ENCODE measurements around the gene DLGAP1.

The DLGAP1 gene

GRCh38 chr18:3901811-3902210, 553.3 kb downstream of the DLGAP1 start:
- TF ChIP-seq TCF4 (CRISPR knock-in tag; IDR thresholded peaks at IDR 0.05; ENCODE audit: borderline replicate concordance) (no peak), ZC3H10 (CRISPR knock-in tag; IDR thresholded peaks at IDR 0.05) (no peak), CSRNP3 (CRISPR knock-in tag; IDR thresholded peaks at IDR 0.05) (no peak), PATZ1 (CRISPR knock-in tag; IDR thresholded peaks at IDR 0.05; ENCODE audit: borderline replicate concordance) (no peak), ESRRG (CRISPR knock-in tag; IDR thresholded peaks at IDR 0.05) (no peak), ZNF8 (CRISPR knock-in tag; IDR thresholded peaks at IDR 0.05) (no peak), ZNF70 (CRISPR knock-in tag; IDR thresholded peaks at IDR 0.05) (no peak), ISL1 (CRISPR knock-in tag; IDR thresholded peaks at IDR 0.05) (no peak), TOX (CRISPR knock-in tag; IDR thresholded peaks at IDR 0.05; ENCODE audit: borderline replicate concordance) (no peak), CREB5 (CRISPR knock-in tag; IDR thresholded peaks at IDR 0.05; ENCODE audit: low read depth) (no peak), TSHZ2 (CRISPR knock-in tag; IDR thresholded peaks at IDR 0.05) (no peak), ZFP30 (CRISPR knock-in tag; IDR thresholded peaks at IDR 0.05) (no peak), GLIS3 (CRISPR knock-in tag; IDR thresholded peaks at IDR 0.05) (no peak), PPARA (CRISPR knock-in tag; IDR thresholded peaks at IDR 0.05; ENCODE audit: borderline replicate concordance) (no peak)
- ATAC-seq: no peak

GRCh38 chr18:3901042-3901441, 554.1 kb downstream of the DLGAP1 start:
- ATAC-seq: no peak
- TF ChIP-seq ZNF565 (CRISPR knock-in tag; conservative IDR thresholded peaks at IDR 0.05; ENCODE audit: low read depth): no peak
- TF ChIP-seq CSRNP3 (CRISPR knock-in tag; IDR thresholded peaks at IDR 0.05): no peak
- TF ChIP-seq ISL1 (CRISPR knock-in tag; IDR thresholded peaks at IDR 0.05): no peak
- TF ChIP-seq ZFP30 (CRISPR knock-in tag; IDR thresholded peaks at IDR 0.05): no peak

- no peak for TF ChIP-seq ZNF70 (CRISPR knock-in tag; IDR thresholded peaks at IDR 0.05)
- no peak for TF ChIP-seq ZC3H10 (CRISPR knock-in tag; IDR thresholded peaks at IDR 0.05)
- TF ChIP-seq ARNTL (CRISPR knock-in tag; IDR thresholded peaks at IDR 0.05; ENCODE audit: borderline replicate concordance, low read depth): no peak
- ATAC-seq: no peak
Observed at GRCh38 chr18:3900327-3900726, 554.8 kb downstream of the DLGAP1 start.

GRCh38 chr18:3898861-3899613, 556.1 kb downstream of the DLGAP1 start:
- no peak for ATAC-seq
- TF ChIP-seq CREB5 (CRISPR knock-in tag; IDR thresholded peaks at IDR 0.05; ENCODE audit: low read depth): no peak
- no peak for TF ChIP-seq ISL1 (CRISPR knock-in tag; IDR thresholded peaks at IDR 0.05)
- no peak for TF ChIP-seq ESRRG (CRISPR knock-in tag; IDR thresholded peaks at IDR 0.05)
- TF ChIP-seq ZFP3 (CRISPR knock-in tag; IDR thresholded peaks at IDR 0.05): no peak
- no peak for TF ChIP-seq ZNF565 (CRISPR knock-in tag; conservative IDR thresholded peaks at IDR 0.05; ENCODE audit: low read depth)
- no peak for TF ChIP-seq SNAI2 (CRISPR knock-in tag; IDR thresholded peaks at IDR 0.05)
- TF ChIP-seq ZNF8 (CRISPR knock-in tag; IDR thresholded peaks at IDR 0.05): no peak

Measured in SK-N-SH treated with all-trans-retinoic acid at 6 μM for 48 hours (cell line).